Muscle layer of colon (tissue), 2 donors: Measurements from ENCODE around the gene PGPEP1.

Source experiments
- H3K27ac ChIP-seq: one replicate; pipeline ENCODE4 v1.7.0; 2013; ENCODE audit warnings: low read depth, mild to moderate bottlenecking, low read length, moderate library complexity
- H3K27me3 ChIP-seq, 2 donors: one replicate each; pipeline ENCODE4 v1.7.0; 2013; ENCODE audit warnings: low read length in 2 of 2, mild to moderate bottlenecking in 2 of 2; ENCODE audit not compliant: insufficient read depth in 2 of 2, control insufficient read depth in 1 of 2
- H3K36me3 ChIP-seq: one replicate; pipeline ENCODE4 v1.7.0; 2013; ENCODE audit warnings: mild to moderate bottlenecking, low read length; ENCODE audit not compliant: insufficient read depth
- H3K4me1 ChIP-seq: one replicate; pipeline ENCODE4 v1.7.0; 2013; ENCODE audit warnings: mild to moderate bottlenecking, low read length; ENCODE audit not compliant: insufficient read depth
- H3K4me3 ChIP-seq, 2 donors: one replicate each; pipeline ENCODE4 v1.7.0; 2013; ENCODE audit warnings: low read length in 2 of 2, low read depth in 1 of 2, mild to moderate bottlenecking in 1 of 2, moderate library complexity in 1 of 2
- H3K9ac ChIP-seq: one replicate; pipeline ENCODE4 v1.7.0; 2013; ENCODE audit warnings: low read length
- H3K9me3 ChIP-seq: one replicate; pipeline ENCODE4 v1.7.0; 2013; ENCODE audit warnings: mild to moderate bottlenecking, low read length
- donor health status: abdominal sarcoma.
- donor health status: Adenocarcinoma of cecum.

PGPEP1 gene

GRCh38 chr19:18309525-18310064 lies 30.8 kb upstream of the PGPEP1 start:
- Histone ChIP-seq H3K4me1 (peaks cover 18% of the 10 kb centered on the region), H3K27me3 (no peaks in the 10 kb centered on the region), H3K36me3 (peaks cover 22% of the 10 kb centered on the region), H3K9ac (no peak overlapping the region), H3K4me3 (no peak overlapping the region), H3K9me3 (no peaks in the 10 kb centered on the region), H3K27ac (no peak overlapping the region)

- H3K4me3 ChIP-seq, result no peak overlapping the region
- peaks cover 22% of the 10 kb centered on the region for H3K36me3 ChIP-seq
- H3K27me3 ChIP-seq, result no peaks in the 10 kb centered on the region
- H3K27ac ChIP-seq, result no peak overlapping the region
- H3K4me1 ChIP-seq, result peaks cover 11% of the 10 kb centered on the region
- no peak overlapping the region for H3K9ac ChIP-seq
- H3K9me3 ChIP-seq, result no peaks in the 10 kb centered on the region
Measured at GRCh38 chr19:18310118-18310909, 30.1 kb upstream of the PGPEP1 start.

GRCh38 chr19:18310966-18311365 lies 29.4 kb upstream of the PGPEP1 start:
- no peaks in the 10 kb centered on the region for H3K9me3 ChIP-seq
- H3K4me3 ChIP-seq, result no peak overlapping the region
- no peaks in the 10 kb centered on the region for H3K27me3 ChIP-seq
- peaks cover 4% of the 10 kb centered on the region for H3K4me1 ChIP-seq
- no peak overlapping the region for H3K9ac ChIP-seq
- H3K27ac ChIP-seq, result no peak overlapping the region
- H3K36me3 ChIP-seq, result peaks cover 22% of the 10 kb centered on the region

- no peak overlapping the region for H3K9ac ChIP-seq
Measured at GRCh38 chr19:18311502-18312091, 28.8 kb upstream of the PGPEP1 start.

GRCh38 chr19:18312092-18312534 lies 28.3 kb upstream of the PGPEP1 start:
- H3K27me3 ChIP-seq, result no peaks in the 10 kb centered on the region
- no peaks in the 10 kb centered on the region for H3K4me1 ChIP-seq
- no peak overlapping the region for H3K4me3 ChIP-seq
- no peak overlapping the region for H3K9ac ChIP-seq
- H3K36me3 ChIP-seq, result peaks cover 22% of the 10 kb centered on the region
- H3K27ac ChIP-seq, result no peak overlapping the region
- H3K9me3 ChIP-seq, result no peaks in the 10 kb centered on the region

More at GRCh38 chr19:18311502-18312091, 28.8 kb upstream of the PGPEP1 start:
- Histone ChIP-seq H3K9me3 (no peaks in the 10 kb centered on the region), H3K4me1 (no peaks in the 10 kb centered on the region), H3K27me3 (no peaks in the 10 kb centered on the region), H3K27ac (no peak overlapping the region), H3K4me3 (no peak overlapping the region), H3K36me3 (peaks cover 22% of the 10 kb centered on the region)

- H3K4me3 ChIP-seq, result no peak overlapping the region
- peaks cover 22% of the 10 kb centered on the region for H3K36me3 ChIP-seq
- no peak overlapping the region for H3K27ac ChIP-seq
- no peaks in the 10 kb centered on the region for H3K27me3 ChIP-seq
- H3K9ac ChIP-seq, result no peak overlapping the region
- no peaks in the 10 kb centered on the region for H3K9me3 ChIP-seq
- no peaks in the 10 kb centered on the region for H3K4me1 ChIP-seq
Measured at GRCh38 chr19:18313398-18313797, 27.0 kb upstream of the PGPEP1 start.

GRCh38 chr19:18317961-18318800 lies 22.2 kb upstream of the PGPEP1 start:
- peaks cover 19% of the 10 kb centered on the region for H3K4me1 ChIP-seq
- H3K27ac ChIP-seq, result peak overlapping the region; percentile 43
- H3K9me3 ChIP-seq, result no peaks in the 10 kb centered on the region
- no peak overlapping the region for H3K4me3 ChIP-seq
- H3K36me3 ChIP-seq, result no peaks in the 10 kb centered on the region
- H3K9ac ChIP-seq, result no peak overlapping the region
- H3K27me3 ChIP-seq, result no peaks in the 10 kb centered on the region

GRCh38 chr19:18319591-18320135 lies 20.7 kb upstream of the PGPEP1 start:
- Histone ChIP-seq H3K27me3 (no peaks in the 10 kb centered on the region), H3K9ac (no peak overlapping the region), H3K27ac (no peak overlapping the region), H3K4me3 (no peak overlapping the region), H3K36me3 (no peaks in the 10 kb centered on the region), H3K4me1 (peaks cover 27% of the 10 kb centered on the region), H3K9me3 (no peaks in the 10 kb centered on the region)

GRCh38 chr19:18320865-18321733 lies 19.3 kb upstream of the PGPEP1 start:
- Histone ChIP-seq H3K36me3 (no peaks in the 10 kb centered on the region), H3K27me3 (no peaks in the 10 kb centered on the region), H3K4me3 (no peak overlapping the region), H3K9ac (no peak overlapping the region), H3K27ac (no peak overlapping the region), H3K4me1 (peaks cover 27% of the 10 kb centered on the region), H3K9me3 (no peaks in the 10 kb centered on the region)

GRCh38 chr19:18321734-18322102 lies 18.7 kb upstream of the PGPEP1 start:
- H3K27ac ChIP-seq, result no peak overlapping the region
- H3K9ac ChIP-seq, result peak overlapping the region; percentile 72
- no peaks in the 10 kb centered on the region for H3K36me3 ChIP-seq
- H3K4me1 ChIP-seq, result peaks cover 27% of the 10 kb centered on the region
- no peaks in the 10 kb centered on the region for H3K27me3 ChIP-seq
- no peak overlapping the region for H3K4me3 ChIP-seq
- H3K9me3 ChIP-seq, result no peaks in the 10 kb centered on the region
